PC-9 (cell line): Measurements from ENCODE around the gene NCOA3. TPM values are rescaled to one million over a fixed set of nuclear protein-coding genes. Genes with fewer than 3 reads are reported as not detected.

ENCODE experiments used
- BruUV-seq: library from RNA; stranded (reverse); fragments of 400-500 nt; replicated peaks from 2 replicates; lab custom pipeline; 2021; lab: Mats Ljungman, UMichigan
- CTCF ChIA-PET: fragments of 300-600 bp; sonication (Branson Sonifier 250); formaldehyde crosslinking; loops from one replicate; lab custom pipeline; 2022; ENCODE audit warnings: antibody characterized with exemption; lab: Charles Lee
- POLR2A ChIA-PET: fragments of 300-600 bp; sonication (Branson Sonifier 250); formaldehyde crosslinking; loops from one replicate; lab custom pipeline; 2022; ENCODE audit warnings: antibody characterized with exemption; ENCODE audit not compliant: unreplicated experiment; lab: Charles Lee
- DNase-seq, 2 experiments: peaks; one replicate each; pipeline versions ENCODE4 v3.0.0 to v3.0.0-alpha.2; 2015 to 2022; ENCODE audit warnings: mixed read lengths in 1 of 2
- H2AFZ ChIP-seq: fragments of 200-600 bp; sonication (generic); 2 replicates; pipeline ENCODE4 v1.8.1; 2017; ENCODE audit warnings: antibody characterized with exemption
- H3F3A ChIP-seq: fragments of 200-600 bp; sonication (generic); 2 replicates; pipeline ENCODE4 v1.8.1; 2017; ENCODE audit warnings: antibody characterized with exemption, mild to moderate bottlenecking, low read depth; ENCODE audit not compliant: insufficient read depth
- H3K27ac ChIP-seq: fragments of 200-600 bp; sonication (generic); 2 replicates; pipeline ENCODE4 v1.6.1; 2016; ENCODE audit warnings: mixed run types
- H3K27me3 ChIP-seq: fragments of 200-600 bp; sonication (generic); 2 replicates; pipeline ENCODE4 v1.6.1; 2016; ENCODE audit warnings: low read depth, mixed run types; ENCODE audit not compliant: insufficient read depth
- H3K36me3 ChIP-seq: fragments of 200-600 bp; sonication (generic); 2 replicates; pipeline ENCODE4 v1.6.1; 2016; ENCODE audit warnings: low read depth, mixed run types
- H3K4me1 ChIP-seq: fragments of 200-600 bp; sonication (generic); replicated peaks from 2 replicates; pipeline ENCODE4 v1.6.1; 2016; ENCODE audit warnings: mixed run types; ENCODE audit not compliant: insufficient read depth
- H3K4me2 ChIP-seq: fragments of 200-600 bp; sonication (generic); 2 replicates; pipeline ENCODE4 v1.6.1; 2017; ENCODE audit warnings: mixed run types
- H3K4me3 ChIP-seq: fragments of 200-600 bp; sonication (generic); 2 replicates; pipeline ENCODE4 v1.6.1; 2016; ENCODE audit warnings: mixed run types
- H3K79me2 ChIP-seq: fragments of 200-600 bp; sonication (generic); 2 replicates; pipeline ENCODE4 v1.6.1; 2017; ENCODE audit warnings: low read depth, mixed run types
- H3K9me2 ChIP-seq: fragments of 200-600 bp; sonication (generic); 2 replicates; pipeline ENCODE4 v1.8.1; 2017; ENCODE audit warnings: mild to moderate bottlenecking; ENCODE audit not compliant: insufficient read depth
- H3K9me3 ChIP-seq: fragments of 200-600 bp; sonication (generic); 2 replicates; pipeline ENCODE4 v1.8.1; 2016; ENCODE audit warnings: low read depth; ENCODE audit not compliant: insufficient read depth
- H4K20me1 ChIP-seq: fragments of 200-600 bp; sonication (generic); 2 replicates; pipeline ENCODE4 v1.8.1; 2017; ENCODE audit not compliant: insufficient read depth
- EZH2 ChIP-seq: fragments of 200-600 bp; sonication (generic); IDR thresholded peaks from 2 replicates; pipeline ENCODE4 v1.8.0; 2017; ENCODE audit warnings: antibody characterized with exemption, low read depth
- intact Hi-C: fragments of 100-400 bp; cut with micrococcal nuclease; formaldehyde crosslinking; loops from one replicate; pipeline ENCODE4 v1.10.0; 2022; ENCODE audit not compliant: unreplicated experiment
- total RNA-seq: library from RNA; stranded (reverse); gene quantifications from 2 replicates; pipeline ENCODE4 v1.2.3, GENCODE V29; 2021
- TF ChIP-seq, protein P1 (sequence below): fragments of 200-600 bp; sonication (generic); conservative IDR thresholded peaks from 2 replicates; pipeline ENCODE4 v1.6.1; 2017; ENCODE audit warnings: mixed run types, antibody characterized with exemption, mild to moderate bottlenecking, moderate library complexity

NCOA3 gene
- total RNA-seq, 1 experiment from 2014 or later, result 78.0 TPM

DNA sequence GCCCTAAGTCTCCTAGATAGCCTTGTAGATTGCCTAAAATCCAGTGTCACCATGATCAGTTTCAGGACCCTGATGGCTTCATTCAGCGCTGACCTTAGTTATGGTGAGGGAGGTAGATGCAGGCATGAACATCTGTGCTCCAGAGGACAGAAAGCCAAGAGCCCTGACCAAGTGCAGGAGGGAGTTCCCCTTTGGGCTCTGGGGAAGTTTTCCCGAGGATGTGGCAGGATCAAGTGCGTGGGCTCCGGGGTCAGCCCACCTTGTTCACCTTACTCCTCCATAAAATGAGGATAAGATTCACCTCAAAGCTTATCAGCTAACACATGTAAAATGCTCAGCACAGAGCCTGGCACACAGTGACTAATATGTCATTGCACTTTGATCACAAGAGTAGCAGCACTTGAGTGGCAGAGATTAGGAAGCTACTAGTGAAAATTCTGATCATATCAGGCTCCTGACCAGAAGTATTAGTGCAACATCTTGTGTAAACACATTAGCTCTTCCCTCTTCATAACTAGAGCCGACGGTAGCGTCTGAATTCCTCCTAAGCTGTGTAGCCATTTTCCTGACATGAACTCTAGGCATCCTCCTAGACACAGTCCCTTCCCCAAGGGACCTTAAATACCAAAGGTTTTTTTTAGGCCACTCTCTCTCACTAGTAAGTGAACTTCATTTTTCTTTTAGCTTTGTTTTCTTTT, 158.4 kb downstream of the NCOA3 start:
- intact Hi-C loops, result loop anchor here (5.0 kb wide), 1 partner anchor 1287 kb away; no protein-coding TSS in a partner anchor
- Histone ChIP-seq H3K4me2 (no peak overlapping the region), H3K9me3 (no peaks in the 10 kb centered on the region), H3K4me1 (no peaks in the 10 kb centered on the region), H3K9me2 (no peaks in the 10 kb centered on the region), H3F3A (peaks cover 99% of the 10 kb centered on the region), H3K27me3 (no peaks in the 10 kb centered on the region), H3K27ac (no peak overlapping the region), H3K4me3 (no peak overlapping the region), H3K79me2 (no peaks in the 10 kb centered on the region), H3K36me3 (peaks cover 66% of the 10 kb centered on the region), H2AFZ (no peak overlapping the region), H4K20me1 (peaks cover 19% of the 10 kb centered on the region)
- DNase-seq, result no peak
- POLR2A ChIA-PET, result no interaction called here
- no peak for TF ChIP-seq EZH2
- TF ChIP-seq, protein P1, sequence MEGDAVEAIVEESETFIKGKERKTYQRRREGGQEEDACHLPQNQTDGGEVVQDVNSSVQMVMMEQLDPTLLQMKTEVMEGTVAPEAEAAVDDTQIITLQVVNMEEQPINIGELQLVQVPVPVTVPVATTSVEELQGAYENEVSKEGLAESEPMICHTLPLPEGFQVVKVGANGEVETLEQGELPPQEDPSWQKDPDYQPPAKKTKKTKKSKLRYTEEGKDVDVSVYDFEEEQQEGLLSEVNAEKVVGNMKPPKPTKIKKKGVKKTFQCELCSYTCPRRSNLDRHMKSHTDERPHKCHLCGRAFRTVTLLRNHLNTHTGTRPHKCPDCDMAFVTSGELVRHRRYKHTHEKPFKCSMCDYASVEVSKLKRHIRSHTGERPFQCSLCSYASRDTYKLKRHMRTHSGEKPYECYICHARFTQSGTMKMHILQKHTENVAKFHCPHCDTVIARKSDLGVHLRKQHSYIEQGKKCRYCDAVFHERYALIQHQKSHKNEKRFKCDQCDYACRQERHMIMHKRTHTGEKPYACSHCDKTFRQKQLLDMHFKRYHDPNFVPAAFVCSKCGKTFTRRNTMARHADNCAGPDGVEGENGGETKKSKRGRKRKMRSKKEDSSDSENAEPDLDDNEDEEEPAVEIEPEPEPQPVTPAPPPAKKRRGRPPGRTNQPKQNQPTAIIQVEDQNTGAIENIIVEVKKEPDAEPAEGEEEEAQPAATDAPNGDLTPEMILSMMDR, result no peak
- no TSS peak for BruUV-seq
- CTCF ChIA-PET, result interaction anchor here (0.6 kb wide), 1 partner anchor 21 kb away, joined by 3 read pairs; no protein-coding TSS in a partner anchor

GRCh38 chr20:47660602-47660905, 158.9 kb downstream of the NCOA3 start:
- intact Hi-C loops, result loop anchor here (5.0 kb wide), 1 partner anchor 1287 kb away; no protein-coding TSS in a partner anchor

GRCh38 chr20:47660983-47661700, 159.5 kb downstream of the NCOA3 start:
- Histone ChIP-seq H3K4me1 (no peaks in the 10 kb centered on the region), H4K20me1 (peaks cover 15% of the 10 kb centered on the region), H3K36me3 (peaks cover 63% of the 10 kb centered on the region), H3K9me2 (no peaks in the 10 kb centered on the region), H3K4me3 (no peak overlapping the region), H3K9me3 (no peaks in the 10 kb centered on the region), H2AFZ (no peak overlapping the region), H3K79me2 (no peaks in the 10 kb centered on the region), H3K27ac (no peak overlapping the region), H3F3A (peaks cover 96% of the 10 kb centered on the region), H3K4me2 (no peak overlapping the region), H3K27me3 (no peaks in the 10 kb centered on the region)
- intact Hi-C loops, result loop anchor here (5.0 kb wide), 1 partner anchor 1286 kb away; no protein-coding TSS in a partner anchor
- no TSS peak for BruUV-seq
- no peak for DNase-seq
- ChIA-PET POLR2A (no interaction called here), CTCF (interaction anchor here (0.6 to 1.1 kb wide), 2 partner anchors 20 to 634 kb away, joined by 3 to 4 read pairs; no protein-coding TSS in a partner anchor)
- no peak for TF ChIP-seq EZH2
- TF ChIP-seq, protein P1, result no peak

More at GRCh38 chr20:47660602-47660905, 158.9 kb downstream of the NCOA3 start:
- no peaks in the 10 kb centered on the region for H3K27me3 ChIP-seq
- H3K79me2 ChIP-seq, result no peaks in the 10 kb centered on the region
- no peak overlapping the region for H3K4me2 ChIP-seq
- no peak overlapping the region for H3K27ac ChIP-seq
- H2AFZ ChIP-seq, result no peak overlapping the region
- ChIA-PET POLR2A (no interaction called here), CTCF (interaction anchor here (0.6 kb wide), 1 partner anchor 21 kb away, joined by 3 read pairs; no protein-coding TSS in a partner anchor)
- TF ChIP-seq EZH2, result no peak
- TF ChIP-seq, protein P1, result no peak
- no peak for DNase-seq
- H3F3A ChIP-seq, result peaks cover 99% of the 10 kb centered on the region
- no peaks in the 10 kb centered on the region for H3K9me3 ChIP-seq
- H4K20me1 ChIP-seq, result peaks cover 15% of the 10 kb centered on the region
- H3K36me3 ChIP-seq, result peaks cover 61% of the 10 kb centered on the region
- H3K4me3 ChIP-seq, result no peak overlapping the region
- H3K4me1 ChIP-seq, result no peaks in the 10 kb centered on the region
- no TSS peak for BruUV-seq
- H3K9me2 ChIP-seq, result no peaks in the 10 kb centered on the region
